Smooth muscle cell of the brain vasculature (primary cell): ENCODE measurements around the gene ELFN1.

Experiments
- DNase-seq: peaks from one replicate; pipeline ENCODE4 v3.0.0-alpha.2; 2012; ENCODE audit warnings: low read depth, low spot score

The ELFN1 gene

GRCh38 chr7:1694611-1695511 lies 24.8 kb downstream of the ELFN1 start:
- no peak for DNase-seq

GRCh38 chr7:1695800-1696454 lies 25.9 kb downstream of the ELFN1 start:
- no peak for DNase-seq

- DNase-seq: no peak
These were observed 26.8 kb downstream of the ELFN1 start for GRCh38 chr7:1696671-1697498.

GRCh38 chr7:1697499-1698125 lies 27.5 kb downstream of the ELFN1 start:
- DNase-seq: no peak

GRCh38 chr7:1698201-1698600 lies 28.1 kb downstream of the ELFN1 start:
- no peak for DNase-seq

- no peak for DNase-seq
These were observed 28.9 kb downstream of the ELFN1 start for GRCh38 chr7:1698951-1699350.

- no peak for DNase-seq
These were observed 30.0 kb downstream of the ELFN1 start for GRCh38 chr7:1700086-1700485.

- DNase-seq: no peak
These were observed 30.7 kb downstream of the ELFN1 start for GRCh38 chr7:1700536-1701333.

- no peak for DNase-seq
These were observed 32.6 kb downstream of the ELFN1 start for GRCh38 chr7:1702652-1703051.

GRCh38 chr7:1703441-1703840 lies 33.4 kb downstream of the ELFN1 start:
- no peak for DNase-seq

- no peak for DNase-seq
These were observed 34.1 kb downstream of the ELFN1 start for GRCh38 chr7:1703871-1704810.

- no peak for DNase-seq
These were observed 35.0 kb downstream of the ELFN1 start for GRCh38 chr7:1704811-1705738.

- no peak for DNase-seq
These were observed 35.8 kb downstream of the ELFN1 start for GRCh38 chr7:1705856-1706255.

GRCh38 chr7:1706381-1706720 lies 36.3 kb downstream of the ELFN1 start:
- no peak for DNase-seq

GRCh38 chr7:1706721-1707613 lies 36.9 kb downstream of the ELFN1 start:
- DNase-seq: no peak

GRCh38 chr7:1707756-1708595 lies 37.9 kb downstream of the ELFN1 start:
- DNase-seq: no peak
